Ovary (tissue), 9 donors: Measurements from ENCODE around the gene CHMP4A. TPM values are rescaled to one million over a fixed set of nuclear protein-coding genes. Genes with fewer than 3 reads are reported as not detected.

Experiments
- DNase-seq, 5 donors: peaks; one replicate each; pipeline ENCODE4 v3.0.0-alpha.2; 2019 to 2020
- H3K27ac ChIP-seq, 2 donors: fragments of 200-600 bp; one replicate each; pipeline versions ENCODE4 v1.5.1 to v1.8.0; 2019 to 2022
- H3K27me3 ChIP-seq: fragments of 200-600 bp; one replicate; pipeline ENCODE4 v1.8.0; 2022
- H3K36me3 ChIP-seq: fragments of 200-600 bp; sonication (generic); one replicate; pipeline ENCODE4 v1.5.1; 2019
- H3K4me1 ChIP-seq: one replicate; pipeline ENCODE4 v1.8.1; 2013; ENCODE audit warnings: mild to moderate bottlenecking, moderate library complexity; ENCODE audit not compliant: insufficient read depth
- H3K4me3 ChIP-seq: fragments of 200-600 bp; sonication (generic); one replicate; pipeline ENCODE4 v1.5.1; 2017
- H3K9me3 ChIP-seq, 2 donors: fragments of 200-600 bp in 1 of 2; sonication (generic) in 1 of 2; one replicate each; pipeline versions ENCODE4 v1.5.1 to v1.8.1; 2013 to 2019; ENCODE audit warnings: mild to moderate bottlenecking in 1 of 2, moderate library complexity in 1 of 2
- CTCF ChIP-seq, 3 donors: fragments of 450-650 bp in 2 of 3; fragments of 200-600 bp in 1 of 3; IDR thresholded peaks; one replicate each; pipeline versions ENCODE4 v1.5.1 to v1.8.0; 2016 to 2022; ENCODE audit warnings: antibody characterized with exemption in 3 of 3, mild to moderate bottlenecking in 1 of 3
- EP300 ChIP-seq: sonication (generic); formaldehyde crosslinking; IDR thresholded peaks from one replicate; pipeline ENCODE4 v1.6.1; 2017; ENCODE audit warnings: antibody characterized with exemption
- POLR2A ChIP-seq: fragments of 450-650 bp; IDR thresholded peaks from one replicate; pipeline ENCODE4 v1.6.1; 2017; ENCODE audit warnings: antibody characterized with exemption, mild to moderate bottlenecking, moderate library complexity
- WGBS, 3 donors: extraction: QIAGEN DNeasy Blood & Tissue Kit in 1 of 3; methylation state at CpG; one replicate each; pipeline versions ENCODE4 v1.1.5 to v1.1.7; 2013 to 2017; 5-methylcytosine and 5-hydroxymethylcytosine counted together
- intact Hi-C, 4 donors: fragments of 100-400 bp; cut with DNase I; formaldehyde crosslinking; loops; one replicate each; pipeline versions ENCODE4 v1.11.0 to v1.15.1; 2022 to 2023
- polyA plus RNA-seq, 2 donors: library from polyadenylated mRNA; stranded (reverse); fragments of 200-250 nt in 1 of 2; fragments of 350-450 nt in 1 of 2; fragmentation: Illumina TruSeq in 1 of 2; extraction: RNeasy Lipid Tissue Mini Kit (QIAGEN cat#74804) in 1 of 2; gene quantifications; one replicate each; pipeline ENCODE4 v1.2.3, GENCODE V29; 2013 to 2014
- total RNA-seq, 7 donors: library from RNA; depleted of rRNA in 2 of 7; stranded (reverse); fragments of >200 nt in 2 of 7; fragmentation: NEBNext Ultra II Directional in 3 of 7; extraction: Animal tissue kit (Norgen Biotek cat#: 25700) in 3 of 7; gene quantifications; one replicate each; pipeline versions ENCODE4 v1.1.0 to v1.2.4, GENCODE V29; 2016 to 2023
- donor health status: DM: no; HTN: no; CAD: no; lungs with moderate emphysema.
- donor health status: DM: no; HTN: no; CAD: no.
- donor health status: Bipolar disorder and iron deficiency.
- donor health status: DM: yes; HTN: yes; CAD: no.
- donor health status: DM: no; HTN: no; CAD: no.
- donor health status: DM: yes; HTN: yes; CAD: no.

Gene CHMP4A
- total and polyA plus RNA-seq, 9 donors, result 26.8 to 105 (median 41.7) TPM

GRCh38 chr14:24165785-24166184 lies 47.5 kb downstream of the CHMP4A start:
- 86 to 90% (median 88%) methylated on average over 5 of the region's 5 CpGs for WGBS, 3 donors
- Histone ChIP-seq H3K36me3 (no peaks in the 10 kb centered on the region), H3K27me3 (no peaks in the 10 kb centered on the region), H3K27ac (no peak overlapping the region), H3K4me1 (peaks cover 8% of the 10 kb centered on the region), H3K4me3 (no peak overlapping the region), H3K9me3 (no peaks in the 10 kb centered on the region)
- intact Hi-C loops, result no loop called here
- no peak for TF ChIP-seq EP300
- DNase-seq, result no peak

- H3K36me3 ChIP-seq, result no peaks in the 10 kb centered on the region
- DNase-seq, result no peak
These were observed 48.7 kb downstream of the CHMP4A start for GRCh38 chr14:24164518-24164991.

DNA sequence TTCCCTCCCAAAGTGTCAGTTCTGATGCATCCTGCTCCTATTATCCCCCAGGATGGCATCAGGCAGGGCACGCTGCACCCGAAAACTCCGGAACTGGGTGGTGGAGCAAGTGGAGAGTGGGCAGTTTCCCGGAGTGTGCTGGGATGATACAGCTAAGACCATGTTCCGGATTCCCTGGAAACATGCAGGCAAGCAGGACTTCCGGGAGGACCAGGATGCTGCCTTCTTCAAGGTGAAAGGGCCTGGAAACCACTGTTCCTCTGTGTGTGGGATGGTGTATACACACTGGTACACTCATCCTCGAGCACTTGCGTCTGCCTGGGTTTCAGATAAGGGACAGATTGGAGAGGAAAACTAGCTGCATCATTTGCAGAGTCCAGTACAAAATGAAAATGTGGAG lies 51.2 kb downstream of the CHMP4A start:
- intact Hi-C loops, result loop anchor here in 1 of 4 donors (5.0 kb wide), 1 partner anchor 105 kb away; no protein-coding TSS in a partner anchor
- Histone ChIP-seq H3K27ac (peak overlapping the region; percentile 71 to 84), H3K27me3 (no peaks in the 10 kb centered on the region), H3K36me3 (no peaks in the 10 kb centered on the region), H3K4me3 (peak overlapping the region; percentile 84), H3K4me1 (peaks cover 8% of the 10 kb centered on the region), H3K9me3 (no peaks in the 10 kb centered on the region)
- peak in 1 of 5 donors; percentile 42 for DNase-seq
- 2 to 9% (median 3%) methylated on average over 8 of the region's 8 CpGs for WGBS, 3 donors
- TF ChIP-seq POLR2A (no peak), EP300 (no peak), CTCF (IDR thresholded peaks at IDR 0.05) (no peak)

More at GRCh38 chr14:24164518-24164991, 48.7 kb downstream of the CHMP4A start:
- intact Hi-C loops, result loop anchor here in 1 of 4 donors (5.0 kb wide), 1 partner anchor 107 kb away; no protein-coding TSS in a partner anchor
- Histone ChIP-seq H3K9me3 (no peaks in the 10 kb centered on the region), H3K4me3 (no peak overlapping the region), H3K27ac (no peak overlapping the region), H3K4me1 (peaks cover 8% of the 10 kb centered on the region), H3K27me3 (no peaks in the 10 kb centered on the region)
- 83 to 86% (median 85%) methylated on average over 12 to 14 of the region's 14 CpGs for WGBS, 3 donors
- TF ChIP-seq EP300, result no peak
- TF ChIP-seq POLR2A, result no peak
- TF ChIP-seq CTCF (IDR thresholded peaks at IDR 0.05), result no peak

GRCh38 chr14:24160850-24161804 lies 52.2 kb downstream of the CHMP4A start, which contains the start of gene IRF9:
TSS of gene IRF9 (plus strand) at chr14:24161265. CDS start at chr14:24162145, 880 bp downstream.
- peak within 1 kb of the TSS; percentile 71 to 84 for H3K27ac ChIP-seq
- WGBS, 3 donors, result 0 to 2% (median 0%) methylated on average over 12 of the region's 12 CpGs
- no peaks in the 10 kb centered on the region for H3K9me3 ChIP-seq
- intact Hi-C loops, result loop anchor here in 1 of 4 donors (5.0 kb wide), 1 partner anchor 104 kb away; no protein-coding TSS in a partner anchor
- peaks cover 8% of the 10 kb centered on the region for H3K4me1 ChIP-seq
- TF ChIP-seq POLR2A (peak; percentile 51), CTCF (IDR thresholded peaks at IDR 0.05) (peak; percentile 96 to 99 (median 97)), EP300 (peak; percentile 73)
- H3K27me3 ChIP-seq, result no peaks in the 10 kb centered on the region
- H3K4me3 ChIP-seq, result peak within 1 kb of the TSS; percentile 84
- peak; percentile 93 to 96 (median 96) for DNase-seq
- no peaks in the 10 kb centered on the region for H3K36me3 ChIP-seq
